GM12891 (cell line): Measurements from ENCODE around the gene MGAT5.

Experiments
- DNase-seq: peaks from one replicate; pipeline ENCODE4 v3.0.0; 2011; ENCODE audit warnings: low spot score; ENCODE audit not compliant: insufficient read length
- FAIRE-seq: peaks from 2 replicates; lab custom pipeline; 2011; peaks lifted over from hg19 to GRCh38; lab: Jason Lieb, UNC
- PAX5 ChIP-seq: IDR thresholded peaks from 2 replicates; pipeline ENCODE4 v1.6.1; 2011; ENCODE audit warnings: low read length, moderate library complexity, mild to moderate bottlenecking; ENCODE audit not compliant: insufficient read depth, severe bottlenecking
- POLR2A ChIP-seq: IDR thresholded peaks from 2 replicates; pipeline ENCODE4 v1.6.1; 2011; ENCODE audit warnings: low read depth, low read length, control low read depth
- POLR2AphosphoS5 ChIP-seq: IDR thresholded peaks from 2 replicates; pipeline ENCODE4 v1.6.1; 2011; ENCODE audit warnings: low read depth, low read length, control low read depth
- POU2F2 ChIP-seq: IDR thresholded peaks from 2 replicates; pipeline ENCODE4 v1.6.1; 2011; ENCODE audit warnings: low read depth, mild to moderate bottlenecking, control low read depth, low read length, moderate library complexity
- SPI1 ChIP-seq: IDR thresholded peaks from 2 replicates; pipeline ENCODE4 v1.6.1; 2011; ENCODE audit warnings: low read depth, low read length, control low read depth
- TAF1 ChIP-seq: IDR thresholded peaks from 2 replicates; pipeline ENCODE4 v1.6.1; 2011; ENCODE audit warnings: low read depth, low read length, control low read depth

MGAT5 gene

DNA sequence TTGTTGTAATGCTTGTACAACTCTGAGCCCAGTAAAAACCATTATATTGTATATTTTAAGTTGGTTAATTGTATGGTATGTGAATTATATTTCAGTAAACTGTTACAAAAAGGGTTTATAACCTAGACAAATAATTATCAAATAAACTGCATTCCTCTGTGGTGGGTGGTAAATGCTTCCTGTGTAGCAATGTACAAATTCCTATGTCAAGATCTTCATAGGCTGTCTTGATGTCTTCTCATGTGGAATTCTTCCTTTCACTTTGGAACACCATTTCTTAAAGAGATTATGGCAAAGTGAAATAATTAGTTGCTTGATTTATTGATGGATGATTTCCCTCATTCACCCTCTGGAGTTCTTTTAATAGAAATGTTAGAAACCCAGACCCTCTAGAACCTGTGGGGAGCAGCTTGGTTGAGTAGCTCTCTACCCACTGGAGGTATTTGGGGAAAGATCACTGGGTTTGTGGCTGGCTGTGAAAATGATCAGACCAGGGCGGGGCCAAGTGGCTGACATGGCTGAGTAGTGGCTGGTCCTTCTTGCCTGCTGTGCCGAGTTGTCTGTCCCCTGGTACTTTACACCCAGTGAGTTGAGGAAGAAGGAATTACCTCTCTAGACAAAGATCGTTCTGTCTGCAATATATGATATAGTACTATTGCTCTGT, 22.4 kb upstream of the MGAT5 start:
- DNase-seq (no peak), FAIRE-seq (peak; percentile 88)
- TF ChIP-seq TAF1 (no peak), POU2F2 (no peak), POLR2A (no peak), POLR2AphosphoS5 (no peak), SPI1 (no peak), PAX5 (no peak)

DNA sequence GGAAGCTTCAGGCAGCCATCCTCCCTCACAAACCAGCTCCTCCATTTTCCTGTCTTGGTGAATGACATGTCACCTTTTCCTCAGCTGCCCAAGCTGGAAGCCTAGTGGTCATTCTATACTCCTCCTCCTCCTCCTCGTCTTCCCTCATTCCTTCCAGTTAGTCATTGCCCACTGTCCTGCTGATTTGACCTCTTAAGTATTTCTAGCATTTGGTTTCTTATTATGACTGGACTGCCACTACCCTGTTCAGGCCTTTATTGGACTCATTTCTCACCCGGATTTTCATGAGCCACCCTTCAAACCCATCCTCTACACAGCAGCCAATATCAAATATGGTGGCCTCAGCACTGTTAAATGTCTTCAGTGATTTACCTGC, 21.9 kb upstream of the MGAT5 start:
- FAIRE-seq (no peak), DNase-seq (no peak)
- TF ChIP-seq POLR2AphosphoS5 (no peak), POLR2A (no peak), SPI1 (no peak), TAF1 (no peak), POU2F2 (no peak), PAX5 (no peak)

DNA sequence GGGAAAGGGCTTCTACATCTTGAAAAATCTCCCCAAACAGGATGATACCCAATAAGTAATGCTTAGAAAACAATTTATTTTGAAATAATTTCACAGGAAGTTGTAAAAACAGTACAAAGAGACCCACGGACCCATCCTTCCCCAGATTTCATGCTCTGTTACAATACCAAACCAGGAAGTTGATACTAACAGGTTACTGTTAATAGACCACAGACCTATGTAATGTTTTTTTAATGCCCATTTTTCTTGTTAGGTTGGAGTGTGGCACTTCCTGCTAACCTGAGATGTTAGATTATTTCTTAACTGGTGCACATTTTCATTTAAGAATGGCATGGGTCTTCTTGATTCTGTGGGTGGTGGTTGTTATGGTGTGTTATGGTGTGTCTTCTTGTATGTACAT, 21.4 kb upstream of the MGAT5 start:
- DNase-seq = no peak
- no peak for TF ChIP-seq SPI1
- no peak for TF ChIP-seq POLR2AphosphoS5
- no peak for TF ChIP-seq POLR2A
- TF ChIP-seq POU2F2 = no peak
- no peak for TF ChIP-seq PAX5
- no peak for TF ChIP-seq TAF1
- peak; percentile 13 for FAIRE-seq

GRCh38 chr2:134232868-134233727, 20.8 kb upstream of the MGAT5 start:
- no peak for DNase-seq
- peak; percentile 62 for TF ChIP-seq SPI1
- TF ChIP-seq POU2F2 = no peak
- peak; percentile 82 for FAIRE-seq

DNA sequence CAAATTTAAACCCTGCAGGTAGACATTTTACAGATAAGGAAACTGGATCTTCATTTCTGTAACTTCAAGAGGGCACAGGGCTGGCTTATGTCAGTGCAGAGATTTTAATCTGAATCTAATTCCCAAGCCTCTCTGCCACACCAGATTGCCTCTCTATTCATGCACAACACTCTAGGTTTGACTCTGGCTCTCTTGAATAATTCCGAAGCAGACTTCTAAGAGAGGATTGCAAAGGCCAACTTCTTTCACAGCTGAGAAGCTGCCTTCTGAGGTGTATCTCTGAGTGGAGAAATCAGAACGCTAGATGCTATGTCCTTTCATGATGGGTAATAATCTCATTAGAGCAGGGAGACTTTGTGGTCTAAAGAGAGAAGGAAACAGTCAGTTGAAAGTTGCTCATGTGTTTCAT, 20.1 kb upstream of the MGAT5 start:
- FAIRE-seq (no peak), DNase-seq (no peak)
- no peak for TF ChIP-seq SPI1
- peak; percentile 63 for TF ChIP-seq POU2F2

GRCh38 chr2:134234535-134234934, 19.3 kb upstream of the MGAT5 start:
- DNase-seq (no peak), FAIRE-seq (peak; percentile 52)
- no peak for TF ChIP-seq POU2F2
- TF ChIP-seq TAF1 = no peak
- TF ChIP-seq SPI1 = no peak
- no peak for TF ChIP-seq PAX5
- TF ChIP-seq POLR2AphosphoS5 = no peak
- TF ChIP-seq POLR2A = no peak

DNA sequence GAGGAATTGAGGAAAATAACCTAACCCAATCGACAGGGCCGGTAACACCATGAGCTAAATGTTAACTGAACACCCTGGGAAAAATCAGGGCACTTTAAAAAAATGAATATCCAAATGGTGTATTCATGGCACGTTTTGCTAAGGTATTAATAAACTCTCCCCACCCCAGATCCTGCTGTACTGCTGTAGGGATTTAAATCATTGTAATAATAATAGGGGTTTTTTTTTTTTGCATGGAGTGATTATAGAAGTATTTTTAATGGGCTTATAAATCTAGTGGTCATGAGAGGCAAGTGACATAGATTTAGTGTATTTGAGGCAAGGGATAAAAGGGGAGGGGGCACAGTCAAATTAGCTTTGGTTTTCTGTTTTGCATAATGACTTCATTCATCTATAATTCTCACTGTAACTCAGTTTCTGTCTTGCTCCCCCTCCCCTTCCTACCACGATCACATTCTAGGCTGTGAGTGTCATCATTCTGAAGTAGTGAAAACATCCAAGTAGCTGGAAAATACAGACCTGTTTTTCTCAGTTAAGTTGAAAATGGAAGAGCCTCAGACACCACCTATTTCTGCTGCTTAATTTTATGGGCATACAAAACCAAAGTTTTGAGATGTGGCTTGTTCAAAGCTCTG, 18.2 kb upstream of the MGAT5 start:
- FAIRE-seq = no peak

DNA sequence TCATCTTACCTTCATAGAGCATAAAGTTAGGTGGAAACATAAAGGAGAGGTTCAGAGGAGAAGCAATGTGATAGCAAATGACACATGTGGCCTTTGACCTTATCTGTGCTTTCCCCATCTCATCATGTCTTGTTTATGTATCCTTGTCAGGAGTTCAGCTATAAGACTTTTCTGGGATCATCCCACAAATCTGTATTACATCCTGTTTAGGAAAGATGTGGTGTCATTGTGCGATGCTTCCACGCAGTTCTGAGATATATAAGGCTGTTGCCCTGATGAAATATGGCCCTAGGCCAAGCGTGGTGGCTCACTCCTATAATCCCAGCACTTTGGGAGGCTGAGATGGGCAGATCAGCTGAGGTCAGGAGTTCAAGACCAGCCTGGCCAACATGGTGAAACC, 15.5 kb upstream of the MGAT5 start:
- DNase-seq (no peak), FAIRE-seq (peak; percentile 9)
- TF ChIP-seq POU2F2 (no peak), TAF1 (no peak), PAX5 (no peak), POLR2A (no peak), POLR2AphosphoS5 (no peak), SPI1 (no peak)

More for the DNA sequence above, 18.2 kb upstream of the MGAT5 start:
- no peak for DNase-seq
- TF ChIP-seq SPI1 (no peak), POLR2A (no peak), POU2F2 (no peak), TAF1 (no peak), PAX5 (no peak), POLR2AphosphoS5 (no peak)

DNA sequence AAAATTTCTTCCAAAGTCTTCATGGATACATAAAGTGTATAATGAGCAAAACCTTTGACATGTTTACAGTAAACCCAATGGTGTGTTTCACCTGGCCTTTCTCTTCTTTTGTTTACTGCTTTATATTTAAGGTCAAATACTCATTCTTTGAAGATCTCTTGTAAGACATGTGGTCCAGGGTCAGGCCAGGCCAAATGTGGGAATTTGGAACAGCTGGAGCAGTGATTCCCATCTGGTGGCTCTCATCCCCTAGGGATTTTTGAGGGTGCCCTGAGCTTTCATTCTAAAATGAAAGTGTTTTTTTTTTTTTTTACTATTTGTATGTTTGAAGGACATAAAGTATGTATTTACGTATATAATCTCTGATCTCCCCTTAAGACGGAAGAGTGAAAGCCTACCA, 13.8 kb upstream of the MGAT5 start:
- TF ChIP-seq PAX5 (no peak), SPI1 (no peak), POU2F2 (no peak), POLR2AphosphoS5 (no peak), TAF1 (no peak), POLR2A (no peak)
- FAIRE-seq (no peak), DNase-seq (no peak)

DNA sequence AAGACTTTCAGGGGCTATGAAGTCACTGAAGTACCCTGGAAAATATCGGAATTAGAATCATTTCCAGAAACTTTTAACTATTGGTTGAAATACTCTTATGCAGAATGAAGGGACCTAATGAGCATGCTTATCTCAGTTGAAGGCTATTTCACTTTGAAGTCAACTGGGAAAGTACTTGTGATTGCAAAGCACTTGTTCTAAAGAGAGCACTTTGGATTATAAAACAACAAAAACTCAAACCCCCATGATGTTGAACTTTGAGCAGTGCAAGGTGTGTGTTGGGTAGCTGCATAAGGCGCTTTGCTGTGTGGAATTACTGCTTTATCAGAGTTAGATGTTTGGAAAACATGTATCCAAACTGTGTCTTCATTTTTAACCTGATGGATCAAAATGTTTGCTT, 12.0 kb upstream of the MGAT5 start:
- DNase-seq (no peak), FAIRE-seq (no peak)
- no peak for TF ChIP-seq POU2F2
- TF ChIP-seq POLR2AphosphoS5 = no peak
- no peak for TF ChIP-seq PAX5
- no peak for TF ChIP-seq POLR2A
- TF ChIP-seq SPI1 = no peak
